NCI-H526 (cell line): ENCODE data around the gene FES.
"Not testable (repeated sequence)": the region's sequence is repeated elsewhere in the genome, so short reads cannot be mapped to it uniquely, and the experiment has no call there.

ENCODE experiments used
- DNase-seq, 2 experiments: peaks; one replicate each; lab custom pipeline; 2025; lab: John Stamatoyannopoulos, UW

Gene FES

DNA sequence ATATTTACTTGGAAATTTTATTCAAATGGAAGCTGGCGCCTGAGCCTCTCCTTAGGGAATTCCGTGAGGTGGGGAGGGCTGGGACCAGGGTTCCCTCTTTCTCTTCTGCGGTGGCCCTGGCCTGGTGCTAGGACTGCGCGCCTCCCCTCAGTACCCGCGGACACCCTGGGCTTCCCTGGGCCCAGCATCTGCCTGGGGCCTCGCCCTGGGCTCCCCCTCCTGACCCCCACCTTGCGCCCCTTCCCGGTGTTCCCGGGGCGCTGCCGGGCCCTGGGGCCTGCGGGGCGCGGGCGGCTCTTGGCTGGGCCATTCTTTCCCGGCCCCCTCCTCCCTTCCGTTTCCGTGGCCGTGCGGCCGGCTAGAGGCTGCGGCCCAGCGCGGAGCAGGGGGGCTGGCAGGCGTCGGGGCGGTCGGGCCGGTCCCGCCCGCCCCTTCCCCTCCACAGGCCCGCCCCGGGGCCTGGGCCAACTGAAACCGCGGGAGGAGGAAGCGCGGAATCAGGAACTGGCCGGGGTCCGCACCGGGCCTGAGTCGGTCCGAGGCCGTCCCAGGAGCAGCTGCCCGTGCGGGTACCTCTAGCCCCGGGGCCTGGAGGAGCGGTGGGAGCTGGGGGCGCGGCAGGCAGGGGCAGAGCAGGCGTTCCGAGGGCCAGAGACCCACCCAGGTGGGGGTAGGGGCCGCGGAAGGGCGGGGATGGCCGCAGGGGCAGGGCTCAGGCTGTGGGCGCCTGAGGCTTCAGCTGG lies at the start of gene FES:
Gene FES (plus strand): TSS at position 529 of the 743 bp plus-strand sequence. CDS start 542 bp downstream, outside the sequence.
- DNase-seq, result peak; percentile 88 to 94

DNA sequence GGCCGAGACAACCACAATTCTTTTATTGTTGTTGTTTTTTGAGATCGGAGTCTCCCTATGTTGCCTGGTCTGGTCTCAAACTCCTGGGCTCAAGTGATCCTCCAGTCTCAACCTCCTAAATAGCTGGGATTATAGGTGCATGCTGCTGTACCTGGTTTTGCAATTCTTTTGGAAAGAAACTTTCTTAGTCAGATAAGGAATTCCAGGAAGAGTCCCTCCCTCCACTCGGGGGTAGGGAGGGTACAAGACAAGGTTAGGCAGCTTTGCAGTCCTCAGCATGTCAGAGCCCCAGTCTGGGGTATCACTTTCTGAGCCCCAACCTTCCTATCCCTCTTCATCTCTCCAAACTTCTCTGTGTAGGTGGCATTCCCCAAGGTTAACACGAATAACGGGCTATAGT lies 49.7 kb upstream of the FES start:
- no peak for DNase-seq

DNA sequence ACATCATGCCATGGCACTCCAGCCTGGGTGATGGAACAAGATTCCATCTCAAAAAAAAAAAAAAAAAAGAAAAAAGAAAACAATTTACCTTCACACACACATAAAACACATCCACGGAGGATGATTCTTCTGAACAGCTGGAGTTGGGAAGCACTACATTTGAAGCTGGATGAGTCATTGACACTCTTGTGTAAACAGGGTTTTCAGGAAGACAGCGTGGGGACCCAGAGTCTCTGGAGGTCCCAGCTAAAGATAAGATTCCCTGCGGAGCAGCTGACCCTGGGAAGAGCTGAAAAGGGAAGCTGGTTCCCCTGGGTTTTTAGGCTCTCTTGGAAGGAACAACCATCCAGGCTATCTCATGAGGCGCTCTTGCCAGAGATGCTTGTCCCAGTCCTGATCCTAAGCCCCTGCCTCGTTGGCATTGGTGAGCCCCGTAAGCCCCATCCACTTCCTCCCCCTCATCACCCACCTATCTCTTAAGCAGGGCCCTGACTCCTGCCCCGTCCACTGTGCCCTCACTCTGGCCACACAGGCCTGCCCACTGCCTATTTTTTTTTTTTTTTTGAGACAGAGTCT lies 47.9 kb upstream of the FES start:
- DNase-seq, result no peak

DNA sequence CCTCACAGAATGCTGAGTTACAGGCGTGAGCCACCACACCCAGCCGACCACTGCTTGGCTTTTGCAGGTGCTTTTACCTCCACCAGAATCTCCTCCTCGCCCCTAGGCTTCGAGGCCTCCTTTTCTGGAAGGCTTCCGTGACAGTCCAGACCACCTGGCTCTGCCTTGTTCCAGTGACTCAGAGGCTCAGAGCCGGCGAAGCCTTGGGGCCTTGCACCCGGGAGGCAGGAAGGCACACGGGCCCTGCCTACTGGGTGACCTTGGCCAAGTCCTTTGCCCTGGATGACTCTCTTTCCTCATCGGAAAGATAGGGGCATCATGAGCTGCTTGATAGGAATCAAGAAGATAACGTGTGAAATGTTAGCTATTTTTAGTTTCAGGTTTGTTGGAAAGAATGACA lies 47.2 kb upstream of the FES start:
- DNase-seq, result no peak

DNA sequence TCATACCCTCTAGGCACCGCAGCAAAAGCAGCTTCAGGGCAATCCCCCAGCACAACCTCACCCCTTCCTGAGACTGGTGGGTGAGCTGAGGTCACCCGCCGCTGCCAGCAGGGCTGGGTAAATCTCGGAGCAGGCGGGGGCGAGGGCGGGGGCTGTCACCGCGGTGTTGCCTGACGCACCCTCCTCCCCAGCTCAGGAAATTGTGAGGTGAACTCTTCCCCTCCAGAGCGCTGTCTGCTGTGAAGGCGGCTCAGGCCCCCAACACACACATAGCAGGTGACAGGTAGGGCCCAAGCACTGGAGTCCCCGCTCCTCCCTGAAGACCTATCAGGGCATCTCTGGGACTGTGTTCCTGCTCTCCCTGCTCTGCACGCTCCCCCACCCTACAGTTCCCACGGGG lies 46.2 kb upstream of the FES start:
- peak in 1 of 2 experiments; percentile 35 for DNase-seq

DNA sequence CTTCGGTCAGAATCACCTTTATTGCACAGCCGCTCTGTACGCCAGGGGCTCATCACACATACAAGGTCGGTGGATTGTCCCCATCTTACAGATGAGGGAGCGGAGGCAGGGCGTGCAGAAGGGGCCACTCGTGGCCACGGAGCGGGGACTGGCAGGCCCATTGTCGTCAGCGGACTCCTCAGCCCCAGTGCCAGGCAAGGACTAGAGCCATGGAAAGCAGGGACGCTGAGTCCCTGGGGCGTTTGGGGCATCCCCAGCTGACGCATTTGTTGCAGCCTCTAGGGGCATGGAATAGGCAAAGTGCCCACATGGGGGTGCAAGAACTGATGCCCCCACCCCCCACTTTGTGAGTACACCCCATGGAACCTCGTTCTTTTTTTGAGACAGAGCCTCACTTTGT lies 45.8 kb upstream of the FES start:
- no peak for DNase-seq

DNA sequence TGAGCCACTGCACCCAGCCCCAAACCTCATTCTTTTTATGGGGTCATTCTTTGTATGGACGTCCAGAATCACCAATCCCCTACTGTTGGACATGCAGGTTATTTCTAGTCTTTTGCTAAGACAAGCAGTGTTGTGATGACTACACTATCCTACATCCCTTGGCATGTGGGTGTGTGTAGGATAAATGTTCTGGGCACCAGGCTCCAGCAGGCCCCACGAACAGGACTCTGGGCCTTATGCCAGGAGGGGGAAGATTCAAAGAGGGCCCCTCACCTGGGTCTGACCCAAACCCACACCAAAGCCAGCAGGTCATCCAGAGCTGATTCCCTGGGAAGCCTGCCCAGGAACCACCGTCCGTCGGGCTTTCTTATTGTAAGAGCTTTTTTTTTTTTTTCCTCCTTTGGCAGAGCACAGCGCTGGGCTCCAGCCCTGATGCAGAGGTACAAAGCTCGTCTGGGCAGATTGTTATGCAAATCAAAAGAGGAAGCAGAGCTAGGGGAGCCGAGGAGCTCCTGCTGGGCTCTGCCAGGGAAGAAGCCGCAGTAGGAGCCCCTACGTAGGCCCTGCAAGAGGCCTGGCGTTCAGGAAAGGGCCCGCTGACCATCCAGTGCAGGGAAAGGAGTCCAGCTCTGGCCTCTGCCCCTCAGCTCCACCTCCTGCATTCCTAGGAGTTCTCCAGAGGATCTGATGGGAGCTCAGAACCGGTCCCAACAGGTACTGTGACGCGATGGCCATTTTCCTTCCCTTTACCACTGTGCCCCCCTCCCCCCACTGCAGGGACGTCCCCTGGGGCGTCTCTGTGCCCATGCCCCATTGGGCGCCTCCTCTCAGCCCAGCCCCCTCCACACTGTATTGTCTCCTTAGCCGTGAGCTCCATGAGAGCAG lies 44.9 kb upstream of the FES start:
- DNase-seq, result peak; percentile 99

DNA sequence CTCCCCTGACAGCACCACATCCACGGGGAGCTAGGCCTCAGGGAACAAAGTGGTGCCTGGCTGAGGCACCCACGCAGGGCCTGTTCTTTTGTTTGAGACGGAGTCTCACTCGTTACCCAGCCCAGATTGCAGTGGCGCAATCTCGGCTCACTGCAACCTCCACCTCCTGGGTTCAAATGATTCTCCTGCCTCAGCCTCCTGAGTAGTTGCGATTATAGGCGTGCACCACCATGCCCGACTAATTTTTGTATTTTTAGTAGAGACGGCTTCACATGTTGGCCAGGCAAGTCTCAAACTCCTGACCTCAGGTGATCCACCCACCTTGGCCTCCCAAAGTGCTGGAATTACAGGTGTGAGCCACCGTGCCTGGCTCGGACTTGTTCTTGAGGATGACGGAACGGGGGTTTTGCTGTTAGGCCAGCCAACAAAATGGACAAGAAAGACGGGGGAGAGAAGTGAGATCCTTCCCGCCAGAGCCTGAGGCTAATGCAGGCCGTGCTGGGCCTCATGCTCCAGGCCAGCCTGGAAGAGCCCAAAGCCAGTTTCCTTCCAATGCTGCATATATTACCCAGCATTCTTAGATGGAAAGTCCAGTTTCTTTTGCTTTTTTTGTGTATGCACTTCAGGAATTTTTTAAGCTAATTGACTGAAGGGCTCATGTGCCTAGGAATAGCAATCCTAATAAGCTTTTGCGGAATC lies 44.0 kb upstream of the FES start:
- peak in 1 of 2 experiments; percentile 42 for DNase-seq

DNA sequence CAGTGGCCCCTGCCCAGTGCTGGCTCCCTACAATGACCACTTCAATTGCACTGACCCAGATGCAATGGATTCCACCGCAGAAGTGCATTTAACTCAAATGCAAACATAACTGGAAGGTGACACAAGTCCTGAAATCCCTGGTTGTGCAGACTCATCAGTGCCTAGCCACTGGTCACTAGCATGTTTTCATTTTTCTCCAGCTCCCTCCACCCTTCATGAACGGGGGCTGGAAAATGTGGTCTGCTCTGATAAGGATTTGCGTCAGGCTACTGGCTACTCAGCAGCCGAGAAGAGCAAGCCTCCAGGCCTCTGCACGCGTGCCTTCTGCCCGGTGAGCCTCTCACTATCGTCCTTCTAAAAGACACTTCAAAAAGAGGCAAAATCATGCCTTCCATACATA lies 43.4 kb upstream of the FES start:
- DNase-seq, result peak; percentile 35 to 59

DNA sequence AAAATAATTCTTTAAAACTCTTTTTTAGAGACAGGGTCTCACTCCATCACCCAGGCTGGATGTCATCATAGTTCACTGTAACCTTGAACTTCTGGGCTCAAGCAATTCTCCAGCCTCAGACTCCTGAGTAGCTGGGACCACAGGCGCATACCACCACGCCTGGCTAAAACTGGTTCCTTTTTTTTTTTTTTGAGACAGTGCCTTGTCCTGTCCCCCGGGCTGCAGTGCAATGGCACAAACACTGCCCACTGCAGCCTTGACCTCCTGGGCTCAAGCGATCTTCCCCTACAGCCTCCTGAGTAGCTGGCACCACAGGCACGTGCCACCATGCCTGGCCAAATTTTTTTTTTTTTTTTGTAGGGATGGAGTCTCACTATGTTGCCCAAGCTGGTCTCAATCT lies 39.6 kb upstream of the FES start:
- no peak for DNase-seq

DNA sequence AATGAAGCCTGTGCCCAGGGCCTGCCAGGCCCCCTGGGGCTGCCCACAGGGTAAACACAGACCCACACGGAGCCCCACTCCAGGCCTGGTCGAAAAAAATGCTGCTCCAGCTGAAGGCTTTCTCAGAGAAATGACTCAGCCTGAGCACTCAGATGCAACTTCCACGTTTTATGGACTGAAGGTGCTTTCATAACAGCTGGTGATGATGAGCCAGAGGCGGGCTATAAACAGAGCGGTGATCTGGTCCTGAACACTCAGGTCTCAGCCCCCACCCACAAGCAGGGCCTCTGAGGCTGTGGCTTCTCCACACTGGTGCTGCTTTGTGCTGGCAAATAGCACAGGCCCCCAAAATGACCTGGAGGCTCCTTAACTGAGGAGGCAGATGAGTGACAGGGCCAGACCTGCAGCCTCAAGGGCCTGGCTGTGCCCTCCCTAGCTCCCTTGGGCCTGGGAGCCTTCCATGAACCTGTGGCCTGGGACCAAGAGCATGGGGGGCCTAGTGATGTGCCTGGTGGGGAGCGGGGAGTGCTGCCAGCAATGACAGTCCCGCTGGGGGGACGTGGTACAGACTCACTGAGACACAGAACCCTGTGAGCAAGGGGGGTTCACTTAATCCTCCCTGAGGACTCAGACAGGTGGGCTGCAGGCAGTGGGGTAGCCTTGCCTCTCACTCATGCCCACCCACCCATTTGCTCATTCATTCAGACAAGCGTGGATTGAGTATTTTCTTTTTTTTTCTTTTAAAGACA lies 38.9 kb upstream of the FES start:
- no peak for DNase-seq

DNA sequence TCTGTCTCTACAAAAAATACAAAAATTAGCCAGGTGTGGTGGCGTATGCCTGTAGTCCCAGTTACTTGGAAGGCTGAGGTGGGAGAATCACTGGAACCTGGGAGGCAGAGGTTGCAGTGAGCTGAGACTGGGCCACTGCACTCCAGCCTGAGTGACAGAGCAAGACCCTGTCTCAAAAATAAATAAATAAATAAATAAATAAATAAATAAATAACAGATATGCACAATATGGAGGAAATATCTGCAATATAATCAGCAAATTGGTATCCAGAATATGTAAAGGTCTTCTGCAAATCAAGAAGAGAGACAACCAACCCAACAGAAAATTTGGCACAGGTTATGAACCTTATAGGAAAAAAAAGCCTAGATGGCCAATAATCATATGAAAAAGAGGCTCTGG lies 34.9 kb upstream of the FES start:
- DNase-seq, result not testable (repeated sequence)

DNA sequence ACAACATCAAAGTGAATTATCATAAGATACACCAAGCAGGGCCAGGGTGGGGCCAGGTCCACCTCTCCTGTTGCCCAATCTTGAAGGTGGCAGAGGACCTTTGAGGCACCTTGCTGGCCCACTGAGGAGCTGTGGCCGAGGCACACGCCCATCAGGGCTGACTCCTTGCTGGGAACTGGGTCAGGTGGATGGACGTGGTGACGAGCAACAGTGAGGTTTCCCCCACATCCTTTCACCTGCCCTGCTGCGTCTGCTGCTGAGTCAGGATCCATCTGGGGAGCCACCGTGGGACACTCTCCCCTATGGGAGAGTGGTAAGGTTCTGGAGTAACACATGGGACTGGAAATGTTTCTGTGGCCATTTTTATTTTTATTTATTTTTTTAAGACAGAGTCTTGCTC lies 33.2 kb upstream of the FES start:
- no peak for DNase-seq

DNA sequence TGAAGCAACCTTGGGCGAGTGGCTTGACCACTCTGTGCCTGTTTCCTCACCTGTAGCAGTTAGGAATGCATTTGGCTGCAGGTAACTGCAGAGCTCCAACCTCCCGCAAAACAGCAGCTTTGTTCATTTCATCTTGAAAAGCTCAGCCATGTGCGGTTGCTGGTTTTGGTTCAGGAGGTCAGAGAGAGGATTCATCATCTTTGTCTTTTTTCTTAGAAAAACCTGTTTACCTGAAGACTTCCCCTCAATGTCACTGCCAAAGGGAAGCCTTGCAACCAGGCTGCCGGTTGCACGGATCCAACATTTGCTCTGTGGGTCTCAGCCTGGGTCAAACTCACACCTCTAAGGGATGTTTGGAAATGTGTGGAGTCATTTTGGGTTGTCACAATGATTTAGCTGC lies 32.4 kb upstream of the FES start:
- DNase-seq, result no peak

DNA sequence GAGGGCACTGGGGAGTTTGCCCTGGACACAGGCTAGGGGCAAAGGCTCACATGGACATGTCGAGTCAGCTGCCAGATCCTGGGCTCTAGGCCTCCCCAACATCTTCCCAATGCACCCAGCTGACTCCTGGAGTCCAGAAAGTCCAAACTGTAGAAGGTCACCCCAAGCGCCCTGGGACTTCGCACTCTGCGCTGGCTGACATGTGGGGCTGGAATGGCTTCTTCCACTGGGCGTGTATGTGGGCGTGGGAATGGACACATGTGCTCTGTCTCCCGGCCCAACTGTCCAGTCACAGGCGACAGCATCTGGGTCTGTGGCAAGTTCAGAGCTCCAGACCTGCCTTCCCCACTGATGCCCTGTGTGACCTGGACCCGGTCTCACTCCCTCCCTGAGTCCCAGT lies 29.2 kb upstream of the FES start:
- no peak for DNase-seq

DNA sequence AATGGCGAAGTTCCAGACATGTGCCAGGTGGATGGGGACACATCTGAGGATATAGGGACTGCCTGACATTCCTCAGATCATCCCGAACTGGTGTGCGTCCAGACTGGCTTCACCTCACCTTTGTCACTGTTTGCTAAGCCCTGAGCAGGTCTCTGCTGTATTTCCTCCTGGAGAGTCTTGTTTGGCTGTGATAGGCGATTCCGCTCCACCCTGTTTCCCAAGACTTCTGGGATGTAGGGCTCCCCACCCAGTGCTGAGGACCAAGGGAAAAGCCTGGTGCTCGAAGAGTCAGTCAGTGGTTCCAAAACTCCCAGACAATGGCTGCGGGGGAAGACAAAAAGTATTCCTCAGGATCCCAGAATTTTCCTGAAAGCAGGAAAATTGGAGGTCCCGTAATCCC lies 27.0 kb upstream of the FES start:
- no peak for DNase-seq

DNA sequence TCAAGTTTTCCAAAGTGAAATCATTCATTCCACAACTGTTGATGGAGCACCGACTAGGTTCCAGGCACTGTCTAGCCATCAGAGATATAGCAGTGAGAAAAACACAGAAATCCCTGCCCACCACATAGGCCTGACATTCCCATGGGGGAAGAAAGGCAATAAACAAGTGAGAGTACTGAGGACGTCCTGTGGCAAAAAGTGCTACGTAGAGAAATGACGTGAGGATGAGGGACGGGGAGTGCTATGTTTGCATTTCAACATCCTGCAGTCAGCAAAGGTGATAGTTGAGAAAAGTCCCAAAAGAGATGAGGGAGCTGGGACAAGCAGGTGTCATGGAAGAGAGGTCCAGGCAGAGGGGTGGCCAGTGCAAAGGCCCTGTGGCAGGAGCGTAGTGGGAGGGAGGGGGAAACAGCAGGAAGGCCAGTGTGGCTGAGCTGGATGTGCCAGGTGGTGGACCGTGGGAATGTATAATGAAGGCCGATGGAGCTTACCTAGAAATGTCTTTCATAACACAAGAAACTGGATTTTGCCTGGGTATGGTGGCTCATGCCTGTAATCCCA lies 26.3 kb upstream of the FES start:
- no peak for DNase-seq

DNA sequence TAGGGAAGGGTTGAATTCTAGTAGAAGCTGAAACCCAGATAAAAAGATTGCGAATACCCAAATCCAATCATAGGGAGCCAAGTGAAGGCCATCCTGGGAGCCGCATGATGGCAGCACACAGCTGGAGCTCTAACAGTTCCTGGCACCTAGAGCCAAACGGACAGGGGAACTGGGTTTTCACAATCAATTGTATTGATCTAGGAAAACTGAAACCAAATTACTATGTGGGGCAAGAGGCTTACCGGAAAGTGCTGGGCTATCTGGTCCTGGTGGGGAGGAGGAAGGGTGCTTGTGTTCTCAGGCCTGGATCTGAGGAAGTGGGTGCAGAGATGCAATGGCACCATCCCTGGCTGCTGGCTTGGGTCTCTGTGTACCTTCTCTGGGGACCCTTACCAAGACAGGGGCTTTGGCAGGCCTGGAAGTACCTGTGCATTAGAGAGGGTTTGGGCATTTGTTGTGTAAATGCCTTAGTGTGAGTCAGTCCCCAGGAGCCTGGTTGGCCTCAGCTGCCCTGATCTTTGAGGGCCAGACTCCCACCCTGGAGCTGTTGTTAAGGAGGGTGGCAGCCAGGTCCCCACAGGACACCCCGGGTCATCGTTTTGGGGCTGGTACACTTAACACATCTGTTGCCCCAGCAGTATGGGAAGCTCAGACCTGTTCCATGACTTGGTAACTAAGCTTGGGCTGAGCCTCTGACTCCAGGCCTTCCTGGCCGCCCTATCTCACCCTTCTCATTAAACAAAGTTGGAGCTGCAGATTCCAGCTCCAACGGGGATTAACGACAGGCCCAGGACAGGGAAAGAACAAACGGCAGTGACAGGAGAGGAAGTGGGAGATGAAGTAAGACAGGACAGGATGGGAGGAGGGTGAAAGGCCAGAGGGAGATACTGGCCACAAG lies 24.8 kb upstream of the FES start:
- no peak for DNase-seq

DNA sequence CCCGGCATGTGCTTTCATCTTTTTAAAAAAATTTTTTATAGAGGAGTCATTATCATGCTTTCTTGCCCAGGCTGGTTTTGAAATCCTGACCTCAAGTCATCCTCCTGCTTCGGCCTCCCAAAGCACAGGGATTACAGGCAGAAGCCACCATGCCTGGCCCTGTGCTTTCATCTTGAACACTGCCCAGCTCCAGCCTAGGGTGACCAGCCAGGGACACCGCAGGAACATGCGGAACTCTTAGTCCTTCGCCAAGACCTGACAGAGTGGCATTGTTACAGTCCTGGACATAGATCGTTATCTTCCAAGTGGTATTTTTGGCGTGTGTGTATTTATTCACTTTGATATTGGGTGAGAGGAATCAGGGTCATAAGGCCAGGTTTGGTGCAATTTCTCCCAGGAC lies 23.9 kb upstream of the FES start:
- DNase-seq, result no peak

DNA sequence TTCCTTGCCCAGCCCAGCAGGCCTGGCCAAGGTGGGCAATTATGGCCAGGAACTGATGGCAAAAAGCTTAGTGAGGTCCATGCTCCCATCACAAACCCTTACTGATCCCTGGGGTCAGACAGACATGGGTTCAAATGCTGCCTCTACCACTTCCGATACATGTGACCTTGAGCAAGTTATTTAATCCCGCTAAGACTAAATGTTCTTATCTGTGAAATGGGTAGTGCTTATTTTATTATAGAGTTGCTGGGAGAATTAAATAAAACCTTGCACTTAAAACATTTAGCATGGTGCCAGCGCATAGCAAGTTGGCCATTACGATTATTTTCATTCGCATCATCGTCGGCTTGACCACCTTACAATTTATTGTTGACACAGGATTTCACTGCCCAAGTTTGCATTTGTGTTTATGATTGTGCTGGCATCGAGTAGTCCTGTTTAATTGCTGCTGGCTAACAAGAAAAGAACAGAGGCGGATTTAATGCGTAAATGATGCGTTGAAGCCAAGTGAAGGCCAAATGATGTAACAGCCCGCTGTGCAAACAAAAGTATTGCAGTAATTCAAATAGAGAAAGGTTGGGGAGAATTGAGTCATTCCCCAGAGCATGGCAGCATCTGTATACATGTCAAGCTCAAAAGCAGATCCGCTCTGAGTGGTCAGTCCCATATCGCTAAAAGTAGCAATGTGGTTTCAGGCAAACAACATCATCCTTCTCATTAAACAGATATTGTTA lies 23.2 kb upstream of the FES start:
- DNase-seq, result no peak
